NCI-H1930 (cell line): Measurements from ENCODE around the gene PTPRM.

Source experiments
- DNase-seq, 2 experiments: peaks; one replicate each; lab custom pipeline; 2025; lab: John Stamatoyannopoulos, UW

Gene PTPRM

DNA sequence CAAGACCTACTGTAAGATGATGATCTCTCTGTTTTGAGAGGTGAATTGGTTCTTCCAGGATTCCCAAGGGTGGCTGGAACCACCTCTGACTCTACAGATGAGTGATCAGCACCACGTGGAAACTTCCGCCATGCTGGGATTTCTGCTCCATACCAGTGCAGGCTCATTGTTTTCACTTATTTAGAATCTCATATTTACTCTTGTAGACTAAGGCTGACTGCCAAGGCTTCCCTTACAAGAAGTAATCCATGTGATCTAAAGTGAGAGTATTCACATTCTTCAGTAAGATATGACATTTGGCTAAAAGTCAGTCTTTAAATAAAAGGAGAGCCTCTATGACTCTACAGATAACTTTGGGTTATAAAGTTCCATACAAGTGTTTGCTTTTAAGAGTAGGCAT, 719.2 kb downstream of the PTPRM start:
- DNase-seq, result no peak

GRCh38 chr18:8287196-8287885, 720.2 kb downstream of the PTPRM start:
- no peak for DNase-seq

GRCh38 chr18:8288472-8289195, 721.5 kb downstream of the PTPRM start:
- DNase-seq, result no peak

DNA sequence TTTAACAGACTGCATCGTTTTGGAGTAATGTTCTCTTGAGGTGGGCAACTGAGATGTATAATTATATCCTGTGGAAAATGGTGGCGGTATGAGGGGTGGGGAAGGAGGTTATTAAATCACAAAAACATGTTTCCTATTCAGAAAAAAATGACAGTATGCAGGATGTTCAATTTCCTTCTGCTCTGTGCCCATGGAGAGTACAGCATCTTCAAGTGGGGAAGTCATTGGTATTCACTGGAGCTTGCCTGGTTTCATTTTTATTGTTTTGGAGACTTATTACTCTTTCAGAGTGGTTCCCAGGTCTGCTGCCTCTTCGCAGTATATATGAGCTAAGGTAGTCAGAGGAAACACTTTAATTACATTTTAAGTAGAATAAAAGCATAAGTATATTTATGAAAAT, 723.3 kb downstream of the PTPRM start:
- DNase-seq, result no peak

- no peak for DNase-seq
Measured at GRCh38 chr18:8290913-8291312, 723.8 kb downstream of the PTPRM start.

DNA sequence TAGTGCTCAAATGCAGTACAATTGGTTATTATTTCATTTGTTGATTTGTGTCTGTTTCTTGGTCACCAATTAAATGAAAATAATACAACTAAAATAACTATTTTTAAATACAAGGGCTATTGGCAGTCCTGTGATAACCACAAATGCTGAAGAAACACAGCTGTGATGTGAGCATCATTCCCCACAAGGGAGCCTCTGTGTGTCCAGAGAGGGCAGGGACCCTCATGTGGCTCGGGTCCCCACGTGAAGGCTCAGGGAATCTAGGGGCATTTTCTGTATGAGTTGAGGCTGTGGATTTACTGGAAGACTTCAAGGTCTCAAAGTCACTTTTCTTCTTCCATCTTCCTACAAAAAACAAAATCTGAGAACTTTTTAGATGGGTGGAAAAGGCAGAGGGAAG, 726.1 kb downstream of the PTPRM start:
- DNase-seq, result no peak

DNA sequence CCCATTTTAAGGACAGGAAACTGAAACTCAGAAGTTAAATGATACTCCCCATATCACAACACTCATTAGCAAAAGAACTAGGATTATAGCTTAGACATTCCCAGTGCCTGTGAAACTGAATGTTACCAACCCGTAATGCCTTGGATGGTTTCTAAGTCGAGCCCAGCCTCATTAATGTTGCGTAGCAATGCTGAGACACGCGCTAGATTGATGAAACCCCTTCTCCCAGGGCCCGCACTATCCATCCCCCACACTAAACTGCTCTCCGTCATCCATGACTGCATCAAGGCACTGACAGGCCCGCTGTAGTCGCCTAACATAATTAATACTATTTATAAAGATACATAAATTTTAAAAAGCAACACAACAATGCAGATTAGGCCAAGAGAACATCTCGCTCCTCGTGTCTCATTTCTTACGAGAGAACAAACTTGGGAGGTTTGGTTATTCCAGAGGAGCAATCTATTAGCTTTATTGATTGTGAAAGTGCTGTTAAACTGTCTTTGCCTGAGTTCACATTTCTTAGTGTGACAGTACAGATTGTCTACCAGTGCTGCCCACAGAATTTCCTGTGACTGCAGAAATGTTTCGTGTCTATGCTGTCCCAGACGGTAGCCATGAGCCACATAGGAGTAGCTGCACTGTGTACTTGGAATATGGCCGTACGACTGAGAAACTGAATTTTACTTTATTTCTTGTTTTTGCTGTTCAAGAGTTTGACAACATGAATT, 729.9 kb downstream of the PTPRM start:
- DNase-seq, result peak in 1 of 2 experiments; percentile 66

DNA sequence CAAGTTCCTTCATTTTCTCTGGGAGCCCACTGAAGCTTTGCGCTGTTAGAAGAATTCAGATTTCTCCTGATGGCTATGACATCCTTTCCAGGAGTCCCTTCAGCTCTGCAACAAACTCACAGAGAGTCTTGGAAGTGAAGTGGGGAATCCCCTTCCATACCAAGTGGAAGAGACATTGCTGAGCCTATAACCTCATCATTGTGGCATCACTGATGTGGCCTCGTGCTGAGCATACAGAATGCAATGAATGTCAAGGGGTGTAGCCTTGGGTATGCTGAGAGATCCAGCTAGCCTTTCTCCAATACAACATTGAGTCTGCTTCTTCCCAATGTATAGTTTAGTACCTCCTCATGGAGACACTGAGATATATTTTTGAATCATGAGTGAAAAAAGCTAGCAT, 731.1 kb downstream of the PTPRM start:
- DNase-seq, result no peak

DNA sequence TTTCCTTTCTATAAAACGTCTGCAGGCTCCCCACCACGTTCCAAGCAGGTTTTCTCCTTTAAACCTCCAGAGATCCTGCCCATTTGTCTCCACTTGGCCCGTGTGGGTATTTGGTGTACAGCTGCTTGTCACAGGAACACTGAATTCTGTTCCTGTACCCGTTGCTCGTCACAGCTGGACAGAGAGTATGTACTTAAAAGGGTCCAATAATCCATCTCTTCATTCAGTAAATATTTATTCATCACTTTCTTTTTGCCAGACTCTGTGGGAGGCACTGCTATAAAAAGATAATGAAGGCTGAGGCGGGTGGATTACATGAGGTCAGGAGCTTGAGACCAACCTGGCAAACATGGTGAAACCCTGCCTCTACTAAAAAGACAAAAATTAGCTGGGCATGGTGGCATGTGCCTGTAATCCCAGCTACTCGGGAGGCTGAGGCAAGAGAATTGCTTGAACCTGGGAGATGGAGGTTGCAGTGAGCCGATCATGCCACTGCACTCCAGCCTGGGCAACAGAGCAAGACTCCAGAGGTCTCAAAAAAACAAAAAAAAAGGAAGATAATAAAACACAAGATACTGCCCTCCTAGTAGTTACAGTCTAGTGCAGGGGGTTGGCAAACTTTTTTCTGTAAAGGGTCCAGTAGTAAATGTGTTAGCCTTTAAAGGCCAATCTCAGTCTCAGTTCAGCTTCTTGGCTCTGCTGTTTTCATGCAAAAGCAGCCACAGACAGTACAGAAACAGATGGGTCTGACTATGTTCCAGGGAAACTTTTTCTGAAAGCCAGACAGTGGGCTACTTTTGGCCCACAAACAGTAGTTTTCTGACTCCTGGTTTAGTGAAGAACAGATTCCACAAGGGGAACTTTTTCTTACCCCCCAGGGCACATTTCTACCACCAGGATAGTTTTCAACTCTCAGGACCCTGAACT, 732.2 kb downstream of the PTPRM start:
- DNase-seq, result peak in 1 of 2 experiments; percentile 52

DNA sequence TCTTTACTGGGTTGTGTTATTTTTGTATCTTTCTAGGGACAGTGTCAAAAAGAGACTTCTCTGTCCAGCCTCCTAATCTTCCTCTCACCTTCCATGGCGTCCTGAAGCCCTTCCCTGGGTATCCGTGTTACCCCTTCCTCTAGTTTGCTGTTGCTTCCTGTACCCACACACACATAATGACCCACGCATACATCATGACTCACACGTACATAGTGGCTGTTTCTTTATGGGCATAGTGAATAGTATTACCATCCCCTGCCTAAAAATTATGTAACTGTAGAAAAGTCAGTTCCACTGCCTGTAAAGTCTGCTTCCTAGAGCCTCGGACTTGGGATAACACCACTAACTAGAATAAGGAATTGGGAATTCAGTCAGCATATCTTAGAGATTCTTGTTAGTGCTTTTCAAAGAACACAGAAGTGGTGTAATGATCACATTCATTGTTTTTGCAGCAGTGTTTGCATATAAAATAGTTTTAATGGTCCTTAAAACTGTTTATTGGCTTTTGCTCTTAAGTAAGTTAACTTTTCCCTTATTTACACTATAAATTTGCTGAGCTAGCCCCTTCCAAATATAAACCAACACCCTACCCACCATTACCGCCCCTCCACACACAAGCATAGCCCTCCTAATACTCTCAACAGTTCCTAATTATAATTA, 733.8 kb downstream of the PTPRM start:
- DNase-seq, result no peak

DNA sequence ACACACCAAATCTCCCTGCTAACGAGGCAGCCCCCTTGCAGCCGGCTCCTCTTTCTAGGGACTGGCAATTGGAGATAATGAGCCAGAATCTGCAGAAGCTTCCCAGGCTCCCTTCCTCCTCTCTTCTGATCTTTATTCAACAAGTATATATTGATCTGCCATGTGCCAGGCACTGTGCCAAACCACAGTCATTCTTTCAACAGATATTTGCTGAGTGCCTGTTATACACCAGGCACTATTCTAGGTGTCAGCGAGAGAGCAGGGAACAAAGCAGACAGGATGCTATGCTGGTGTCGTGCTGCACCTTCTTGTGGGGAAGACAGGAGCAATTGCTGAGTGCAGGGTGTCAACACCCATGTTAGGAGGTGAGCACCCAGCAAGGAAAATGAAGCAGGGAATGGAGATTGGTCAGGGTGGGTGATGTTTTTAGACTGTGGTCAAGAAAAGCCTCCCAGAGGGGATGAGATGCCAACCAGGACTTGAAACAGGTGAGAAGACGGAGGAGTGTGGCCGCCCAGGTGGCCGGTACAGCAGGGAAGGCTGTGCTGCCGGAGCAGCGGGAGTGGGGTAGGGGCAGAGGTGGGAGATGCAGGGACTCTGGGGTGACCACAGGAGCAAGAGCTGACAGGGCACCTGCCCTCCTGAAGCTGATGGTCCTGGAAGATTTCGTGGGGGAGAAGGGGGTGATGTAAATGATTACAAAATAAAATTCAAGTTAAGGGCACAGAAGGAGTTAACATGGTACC, 734.5 kb downstream of the PTPRM start:
- DNase-seq, result no peak

DNA sequence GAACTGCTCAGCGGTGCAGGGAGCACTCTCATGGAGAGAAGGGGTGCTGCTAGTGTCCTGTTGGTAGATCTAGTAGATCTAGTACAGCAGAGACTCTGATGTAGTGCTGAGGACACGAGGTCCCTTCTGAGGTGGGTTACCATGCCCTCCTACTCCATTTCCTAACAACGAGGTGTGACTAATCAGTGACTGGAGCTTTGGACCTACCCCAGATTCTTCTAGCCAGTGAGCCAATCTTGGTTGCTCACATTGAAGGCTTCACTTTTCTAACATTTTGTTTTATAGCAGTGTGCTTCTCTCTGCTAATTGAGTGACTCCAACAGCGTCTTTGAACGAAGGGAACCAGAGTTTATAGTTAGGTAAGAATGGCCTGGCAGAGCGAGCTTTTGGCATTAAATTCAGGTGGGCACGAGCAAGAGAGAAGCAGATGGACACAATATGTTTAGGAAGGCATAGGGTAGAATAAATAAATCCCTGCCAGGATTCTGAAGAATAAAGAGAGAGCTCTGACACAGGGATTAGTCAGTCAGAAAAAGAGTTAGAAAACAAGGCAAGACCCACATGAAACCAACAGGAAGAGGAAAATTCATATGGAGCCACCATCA, 736.1 kb downstream of the PTPRM start:
- DNase-seq, result no peak

- DNase-seq, result no peak
Measured at GRCh38 chr18:8307960-8308359, 740.8 kb downstream of the PTPRM start.

- DNase-seq, result no peak
Measured at GRCh38 chr18:8313043-8313442, 745.9 kb downstream of the PTPRM start.

- DNase-seq, result no peak
Measured at GRCh38 chr18:8314124-8314523, 747.0 kb downstream of the PTPRM start.

GRCh38 chr18:8319798-8320489, 752.8 kb downstream of the PTPRM start:
- DNase-seq, result no peak

DNA sequence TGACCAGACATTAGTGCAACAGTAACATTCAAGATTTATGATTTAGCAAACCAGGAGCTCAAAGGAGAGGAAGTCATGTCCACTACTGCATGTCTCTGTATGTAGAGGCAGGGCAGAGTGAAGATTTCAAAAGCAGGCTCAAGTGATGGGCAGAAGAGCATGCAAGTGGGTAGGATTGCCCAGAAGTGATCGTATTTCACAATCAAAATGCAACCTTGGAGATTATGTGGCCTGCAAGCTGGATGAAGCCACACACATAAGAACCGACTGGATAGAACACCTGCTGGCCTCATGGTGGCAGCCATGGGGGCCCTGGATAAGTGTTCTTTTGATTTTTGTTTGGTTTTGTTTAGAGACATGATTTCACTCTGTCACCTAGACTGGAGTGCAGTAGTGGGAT, 755.4 kb downstream of the PTPRM start:
- no peak for DNase-seq

DNA sequence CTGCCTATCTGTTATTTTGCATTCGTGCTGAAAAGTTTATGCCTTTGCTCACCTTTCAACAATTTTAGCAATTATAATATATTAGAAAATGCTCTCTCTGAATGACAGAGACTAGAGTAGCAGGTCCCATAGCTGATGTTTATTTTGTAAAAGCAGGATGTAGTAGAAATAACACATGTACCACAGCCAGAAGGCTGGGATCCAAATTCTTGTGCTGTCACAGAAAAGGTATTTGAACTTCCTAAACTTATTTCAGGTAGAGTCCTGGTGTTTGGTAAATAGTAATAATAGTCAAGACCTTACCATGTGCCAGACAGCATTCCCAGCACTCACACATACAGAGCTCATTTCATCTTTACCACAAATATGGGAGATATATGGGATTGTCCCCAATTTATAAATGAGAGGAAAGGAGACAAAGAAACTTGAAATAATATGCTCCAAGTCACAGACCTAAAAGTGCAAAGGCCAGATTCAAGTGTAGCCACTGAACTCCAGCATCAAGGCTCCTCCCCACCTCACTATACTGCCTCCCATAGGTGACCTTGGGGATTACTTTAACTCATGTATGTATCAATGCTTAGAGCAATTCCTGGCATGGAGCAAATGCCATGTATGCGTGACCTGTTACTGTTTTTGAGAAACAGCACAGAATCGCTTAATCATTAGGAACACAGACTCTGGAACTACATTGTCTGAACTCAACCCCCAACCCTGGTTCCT, 757.4 kb downstream of the PTPRM start:
- DNase-seq, result no peak
